Measurements from ENCODE around the gene DGKG. TPM values are rescaled to one million over a fixed set of nuclear protein-coding genes. Genes with fewer than 3 reads are reported as not detected.

DGKG gene
- total and polyA plus RNA-seq, 9 of the 15 experiments (the other 6 are each of a cell fraction or from before 2014, with no cell fraction given): 0.01 to 0.36 (median 0.15) TPM

DNA sequence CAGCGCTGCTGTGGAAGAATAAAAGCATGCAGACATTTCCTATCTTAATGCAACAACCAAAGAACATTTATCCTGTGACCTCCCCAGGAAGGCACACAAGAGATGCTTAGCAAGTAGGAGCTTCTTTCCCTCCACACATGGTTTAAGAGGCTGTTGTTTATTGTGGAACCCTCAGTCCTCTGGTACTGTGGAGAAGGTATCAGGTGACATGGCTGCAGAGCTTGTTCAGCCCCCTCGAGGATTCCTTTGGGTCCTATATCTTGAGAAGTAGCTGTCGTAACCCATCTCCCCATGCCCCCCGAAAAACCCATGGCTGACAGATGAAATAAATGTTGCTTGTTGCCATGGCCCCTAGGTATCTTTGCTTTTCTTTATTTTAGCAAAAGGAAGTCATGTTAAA, 232.8 kb downstream of the DGKG start:
- WGBS (ENCODE audit: insufficient coverage, low coverage, missing lambda C conversion rate): 8% methylated on average over 4 of the region's 4 CpGs
- H2AFZ ChIP-seq (ENCODE audit: low read depth, low read length): no peak overlapping the region
- no peaks in the 10 kb centered on the region for H3K36me3 ChIP-seq (ENCODE audit: control insufficient read depth, insufficient read depth, low read length)
- H3K4me3 ChIP-seq: no peak overlapping the region
- no peaks in the 10 kb centered on the region for H3K9me1 ChIP-seq (ENCODE audit: control insufficient read depth, insufficient read depth, low read length)
- H3K9me3 ChIP-seq (replicated peaks; ENCODE audit: control insufficient read depth, insufficient read depth, low read depth, low read length): no peaks in the 10 kb centered on the region
- DNase-seq (ENCODE audit: extremely low read depth in 1 of 4, low spot score in 3 of 4) (no peak), FAIRE-seq (no peak), ATAC-seq (no peak)
- no peak overlapping the region for H3K27ac ChIP-seq (ENCODE audit: extremely low read depth, low read depth, low read length)
- H3K9ac ChIP-seq (ENCODE audit: insufficient read depth in 1 of 2, low read depth in 2 of 2, low read length in 2 of 2): no peak overlapping the region
- peaks cover 34 to 61% of the 10 kb centered on the region in 2 experiments for H3K27me3 ChIP-seq (ENCODE audit: control insufficient read depth in 2 of 2, insufficient read depth in 2 of 2, low read length in 2 of 2)
- CTCF ChIA-PET (ENCODE audit: low intra/inter-chr PET ratio): no interaction called here
- H3K4me2 ChIP-seq (ENCODE audit: insufficient read depth, low read length): no peak overlapping the region
- 0 out of 2 replicates have a peak, but pooled peaks cover 8% of the 10 kb centered on the region for H4K20me1 ChIP-seq (replicated peaks; ENCODE audit: control insufficient read depth, insufficient read depth, low read length)
- POLR2A ChIA-PET: interaction anchor here (1.2 kb wide), 1 partner anchor 13 kb away, joined by 3 read pairs; no protein-coding TSS in a partner anchor
- BruUV-seq (replicated peaks): no TSS peak
- intact Hi-C loops (cut with micrococcal nuclease) (no loop called here), in situ Hi-C loops (cut with MboI) (no loop called here)
- H3K79me2 ChIP-seq (ENCODE audit: control insufficient read depth, insufficient read depth, low read length): no peaks in the 10 kb centered on the region
- H3K4me1 ChIP-seq (replicated peaks in 1 of 2; ENCODE audit: control insufficient read depth in 2 of 2, insufficient read depth in 2 of 2, low read length in 2 of 2): no peaks in the 10 kb centered on the region; a peak in 1 of 5 replicates
- TF ChIP-seq POLR2B (IDR thresholded peaks at IDR 0.05; ENCODE audit: low read depth, partially characterized antibody): no peak
- no peak for TF ChIP-seq SUPT5H (IDR thresholded peaks at IDR 0.05)
- TF ChIP-seq, protein P1, sequence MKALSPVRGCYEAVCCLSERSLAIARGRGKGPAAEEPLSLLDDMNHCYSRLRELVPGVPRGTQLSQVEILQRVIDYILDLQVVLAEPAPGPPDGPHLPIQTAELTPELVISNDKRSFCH (CRISPR knock-in tag; IDR thresholded peaks at IDR 0.05): no peak
- TF ChIP-seq, protein P1 (tag; IDR thresholded peaks at IDR 0.05): no peak
- no peak for TF ChIP-seq ZNF121 (CRISPR knock-in tag; conservative IDR thresholded peaks at IDR 0.05)
- no peak for TF ChIP-seq YY1 (IDR thresholded peaks at IDR 0.05; ENCODE audit: borderline replicate concordance in 1 of 3, control insufficient read depth in 1 of 3, extremely low read depth in 1 of 3, insufficient read depth in 3 of 3, insufficient read length in 1 of 3, insufficient replicate concordance in 2 of 3, low read depth in 1 of 3, low read length in 2 of 3)
- no peak for TF ChIP-seq IRF2 (CRISPR knock-in tag; IDR thresholded peaks at IDR 0.05)
- no peak for TF ChIP-seq KDM5B (IDR thresholded peaks at IDR 0.05; ENCODE audit: insufficient replicate concordance, low read depth, low read length)
- no peak for TF ChIP-seq SMC3 (conservative IDR thresholded peaks at IDR 0.05; ENCODE audit: insufficient read depth, low read depth, low read length)
- no peak for TF ChIP-seq BRD4 (IDR thresholded peaks at IDR 0.05)
- TF ChIP-seq, protein P2, sequence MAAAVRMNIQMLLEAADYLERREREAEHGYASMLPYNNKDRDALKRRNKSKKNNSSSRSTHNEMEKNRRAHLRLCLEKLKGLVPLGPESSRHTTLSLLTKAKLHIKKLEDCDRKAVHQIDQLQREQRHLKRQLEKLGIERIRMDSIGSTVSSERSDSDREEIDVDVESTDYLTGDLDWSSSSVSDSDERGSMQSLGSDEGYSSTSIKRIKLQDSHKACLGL (CRISPR knock-in tag; IDR thresholded peaks at IDR 0.05; ENCODE audit: borderline replicate concordance, poor library complexity, severe bottlenecking): no peak
- no peak for TF ChIP-seq MEF2D (tag; conservative IDR thresholded peaks at IDR 0.05; ENCODE audit: low read depth)
